KMS-11 (cell line): ENCODE data around the gene BCL2L12.
"Not testable (repeated sequence)": the region's sequence is repeated elsewhere in the genome, so short reads cannot be mapped to it uniquely, and the experiment has no call there.

Source experiments
- H2AFZ ChIP-seq: fragments of 200-600 bp; sonication (generic); 2 replicates; pipeline ENCODE4 v1.6.1; 2016; ENCODE audit warnings: antibody characterized with exemption, mixed run types, low read depth
- H3K27ac ChIP-seq: fragments of 200-600 bp; sonication (generic); 2 replicates; pipeline ENCODE4 v1.6.1; 2016; ENCODE audit warnings: mild to moderate bottlenecking, mixed run types
- H3K27me3 ChIP-seq: fragments of 200-600 bp; sonication (generic); 2 replicates; pipeline ENCODE4 v1.6.1; 2017; ENCODE audit warnings: mild to moderate bottlenecking, low read depth, mixed run types, moderate library complexity; ENCODE audit not compliant: insufficient read depth
- H3K36me3 ChIP-seq: fragments of 200-600 bp; sonication (generic); 2 replicates; pipeline ENCODE4 v1.6.1; 2017; ENCODE audit warnings: mild to moderate bottlenecking, mixed run types; ENCODE audit not compliant: insufficient read depth
- H3K4me1 ChIP-seq: fragments of 200-600 bp; sonication (generic); 2 replicates; pipeline ENCODE4 v1.6.1; 2016; ENCODE audit warnings: mild to moderate bottlenecking, low read depth, mixed run types; ENCODE audit not compliant: poor library complexity, severe bottlenecking
- H3K4me2 ChIP-seq: fragments of 200-600 bp; sonication (generic); 2 replicates; pipeline ENCODE4 v1.7.0; 2016; ENCODE audit warnings: mild to moderate bottlenecking, mixed run types
- H3K4me3 ChIP-seq: fragments of 200-600 bp; sonication (generic); IDR thresholded peaks from 2 replicates; pipeline ENCODE4 v1.6.1; 2017; ENCODE audit warnings: low read depth, low read length, mixed read lengths; ENCODE audit not compliant: insufficient read depth
- H3K79me2 ChIP-seq: fragments of 200-600 bp; sonication (generic); 2 replicates; pipeline ENCODE4 v1.6.1; 2016; ENCODE audit warnings: low read depth, mixed run types; ENCODE audit not compliant: insufficient read depth
- H3K9ac ChIP-seq: fragments of 200-600 bp; sonication (generic); 2 replicates; pipeline ENCODE4 v1.6.1; 2016; ENCODE audit warnings: mild to moderate bottlenecking, mixed run types
- H4K20me1 ChIP-seq: fragments of 200-600 bp; sonication (generic); 2 replicates; pipeline ENCODE4 v1.6.1; 2016; ENCODE audit warnings: mild to moderate bottlenecking, mixed run types; ENCODE audit not compliant: insufficient read depth
- CTCF ChIP-seq: fragments of 200-600 bp; sonication (generic); conservative IDR thresholded peaks from 2 replicates; pipeline ENCODE4 v1.6.1; 2017; ENCODE audit warnings: low read depth, mild to moderate bottlenecking, antibody characterized with exemption, low read length, moderate library complexity, mixed read lengths

Gene BCL2L12

GRCh38 chr19:49665351-49666119 is at the start of gene BCL2L12, which contains the start of gene IRF3:
BCL2L12 (plus strand) TSS chr19:49665933; CDS start chr19:49666693, 760 bp downstream.
IRF3 (minus strand) TSS chr19:49665857; CDS start chr19:49664838, 1,019 bp downstream.
- Histone ChIP-seq H3K27me3 (no peaks in the 10 kb centered on the region), H3K36me3 (no peaks in the 10 kb centered on the region)
- peak; percentile 2; the same call in 1 of the 2 replicates for TF ChIP-seq CTCF

GRCh38 chr19:49616532-49616931 is 49.2 kb upstream of the BCL2L12 start:
- no peaks in the 10 kb centered on the region for H3K4me1 ChIP-seq
- no peak overlapping the region for H3K4me2 ChIP-seq
- H3K9ac ChIP-seq = no peak overlapping the region
- no peak overlapping the region for H3K4me3 ChIP-seq
- H4K20me1 ChIP-seq = no peaks in the 10 kb centered on the region
- TF ChIP-seq CTCF = no peak
- no peaks in the 10 kb centered on the region for H3K79me2 ChIP-seq
- no peaks in the 10 kb centered on the region; the same call in 1 of the 2 replicates for H3K36me3 ChIP-seq
- no peaks in the 10 kb centered on the region for H3K27me3 ChIP-seq
- no peak overlapping the region for H3K27ac ChIP-seq
- no peak overlapping the region for H2AFZ ChIP-seq

More at GRCh38 chr19:49665351-49666119, at the start of gene BCL2L12, which contains the start of gene IRF3:
- Histone ChIP-seq H3K4me1 (peaks cover 24% of the 10 kb centered on the region), H3K27ac (peak within 1 kb of the TSS; percentile 86), H3K4me2 (peak within 1 kb of the TSS; percentile 83), H3K9ac (peak within 1 kb of the TSS; percentile 41; the same call in 1 of the 2 replicates), H4K20me1 (no peaks in the 10 kb centered on the region), H2AFZ (peak within 1 kb of the TSS; percentile 59), H3K79me2 (peaks cover 31% of the 10 kb centered on the region), H3K4me3 (no peak within 1 kb of the TSS)

GRCh38 chr19:49616945-49617344 is 48.8 kb upstream of the BCL2L12 start:
- no peak overlapping the region for H3K27ac ChIP-seq
- H3K4me3 ChIP-seq = no peak overlapping the region
- H3K9ac ChIP-seq = no peak overlapping the region
- no peaks in the 10 kb centered on the region for H3K4me1 ChIP-seq
- H4K20me1 ChIP-seq = no peaks in the 10 kb centered on the region
- no peaks in the 10 kb centered on the region for H3K27me3 ChIP-seq
- no peaks in the 10 kb centered on the region; the same call in 1 of the 2 replicates for H3K36me3 ChIP-seq
- TF ChIP-seq CTCF = no peak
- H2AFZ ChIP-seq = no peak overlapping the region
- H3K4me2 ChIP-seq = no peak overlapping the region
- H3K79me2 ChIP-seq = no peaks in the 10 kb centered on the region

GRCh38 chr19:49617860-49618259 is 47.9 kb upstream of the BCL2L12 start:
- not testable (repeated sequence) for H3K27ac ChIP-seq, H3K4me1 ChIP-seq, H3K4me2 ChIP-seq, H3K27me3 ChIP-seq, H2AFZ ChIP-seq, H4K20me1 ChIP-seq, H3K79me2 ChIP-seq, H3K4me3 ChIP-seq, H3K9ac ChIP-seq, H3K36me3 ChIP-seq
